Mucosa of gallbladder (tissue), 1 donor: Measurements from ENCODE around the gene AKNA. TPM values are rescaled to one million over a fixed set of nuclear protein-coding genes. Genes with fewer than 3 reads are reported as not detected.
A peak's percentile ranks its signal among the peaks of the same experiment; 100 is the strongest.

Experiments used
- DNase-seq: peaks from one replicate; pipeline ENCODE4 v3.0.0-alpha.2; 2020; ENCODE audit warnings: low spot score
- total RNA-seq: library from RNA; stranded (reverse); gene quantifications from one replicate; pipeline ENCODE4 v1.2.1, GENCODE V29; 2021
- donor health status: DM: no; HTN: no; CAD: no.

The AKNA gene, protein sequence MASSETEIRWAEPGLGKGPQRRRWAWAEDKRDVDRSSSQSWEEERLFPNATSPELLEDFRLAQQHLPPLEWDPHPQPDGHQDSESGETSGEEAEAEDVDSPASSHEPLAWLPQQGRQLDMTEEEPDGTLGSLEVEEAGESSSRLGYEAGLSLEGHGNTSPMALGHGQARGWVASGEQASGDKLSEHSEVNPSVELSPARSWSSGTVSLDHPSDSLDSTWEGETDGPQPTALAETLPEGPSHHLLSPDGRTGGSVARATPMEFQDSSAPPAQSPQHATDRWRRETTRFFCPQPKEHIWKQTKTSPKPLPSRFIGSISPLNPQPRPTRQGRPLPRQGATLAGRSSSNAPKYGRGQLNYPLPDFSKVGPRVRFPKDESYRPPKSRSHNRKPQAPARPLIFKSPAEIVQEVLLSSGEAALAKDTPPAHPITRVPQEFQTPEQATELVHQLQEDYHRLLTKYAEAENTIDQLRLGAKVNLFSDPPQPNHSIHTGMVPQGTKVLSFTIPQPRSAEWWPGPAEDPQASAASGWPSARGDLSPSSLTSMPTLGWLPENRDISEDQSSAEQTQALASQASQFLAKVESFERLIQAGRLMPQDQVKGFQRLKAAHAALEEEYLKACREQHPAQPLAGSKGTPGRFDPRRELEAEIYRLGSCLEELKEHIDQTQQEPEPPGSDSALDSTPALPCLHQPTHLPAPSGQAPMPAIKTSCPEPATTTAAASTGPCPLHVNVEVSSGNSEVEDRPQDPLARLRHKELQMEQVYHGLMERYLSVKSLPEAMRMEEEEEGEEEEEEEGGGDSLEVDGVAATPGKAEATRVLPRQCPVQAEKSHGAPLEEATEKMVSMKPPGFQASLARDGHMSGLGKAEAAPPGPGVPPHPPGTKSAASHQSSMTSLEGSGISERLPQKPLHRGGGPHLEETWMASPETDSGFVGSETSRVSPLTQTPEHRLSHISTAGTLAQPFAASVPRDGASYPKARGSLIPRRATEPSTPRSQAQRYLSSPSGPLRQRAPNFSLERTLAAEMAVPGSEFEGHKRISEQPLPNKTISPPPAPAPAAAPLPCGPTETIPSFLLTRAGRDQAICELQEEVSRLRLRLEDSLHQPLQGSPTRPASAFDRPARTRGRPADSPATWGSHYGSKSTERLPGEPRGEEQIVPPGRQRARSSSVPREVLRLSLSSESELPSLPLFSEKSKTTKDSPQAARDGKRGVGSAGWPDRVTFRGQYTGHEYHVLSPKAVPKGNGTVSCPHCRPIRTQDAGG (N-terminal part only)
- 41.0 TPM for total RNA-seq

DNA sequence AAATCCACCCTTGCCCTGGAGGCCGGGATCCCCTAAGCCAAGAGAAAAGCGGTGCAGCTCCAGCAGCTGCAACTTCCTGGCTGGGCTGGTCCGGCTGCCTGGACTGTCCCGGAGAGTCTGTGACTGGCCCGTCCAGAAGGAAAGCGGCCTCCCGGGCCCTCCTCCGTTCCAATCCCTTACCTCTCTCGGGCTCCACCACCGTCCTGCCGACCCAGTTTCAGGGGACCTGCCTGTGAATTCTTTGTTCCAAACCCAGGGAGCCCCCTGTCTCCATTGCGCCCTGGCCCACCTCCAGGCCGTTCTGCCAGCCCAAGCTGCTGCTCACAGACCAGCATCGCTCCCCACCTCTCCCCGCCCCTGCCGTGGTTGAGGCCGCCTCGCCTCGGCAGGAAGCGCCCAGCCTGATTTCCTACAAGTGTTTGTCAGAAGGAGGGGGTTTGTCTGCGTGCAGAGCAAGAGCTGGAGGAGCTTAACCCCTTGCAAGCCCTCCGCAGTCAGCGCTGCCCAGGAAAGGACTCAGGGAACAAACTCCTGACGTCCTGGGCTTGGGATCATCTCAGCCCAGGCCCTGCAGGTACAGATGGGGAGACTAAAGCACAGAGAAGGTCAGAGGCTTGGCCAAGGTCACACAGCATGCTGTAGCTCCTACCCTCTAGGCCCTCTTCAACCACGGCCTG lies at the start of gene AKNA:
TSS of gene AKNA (minus strand) at position 303 of the 677 bp plus-strand sequence. CDS start 6,649 bp downstream, outside the sequence.
- peak; percentile 78 for DNase-seq

DNA sequence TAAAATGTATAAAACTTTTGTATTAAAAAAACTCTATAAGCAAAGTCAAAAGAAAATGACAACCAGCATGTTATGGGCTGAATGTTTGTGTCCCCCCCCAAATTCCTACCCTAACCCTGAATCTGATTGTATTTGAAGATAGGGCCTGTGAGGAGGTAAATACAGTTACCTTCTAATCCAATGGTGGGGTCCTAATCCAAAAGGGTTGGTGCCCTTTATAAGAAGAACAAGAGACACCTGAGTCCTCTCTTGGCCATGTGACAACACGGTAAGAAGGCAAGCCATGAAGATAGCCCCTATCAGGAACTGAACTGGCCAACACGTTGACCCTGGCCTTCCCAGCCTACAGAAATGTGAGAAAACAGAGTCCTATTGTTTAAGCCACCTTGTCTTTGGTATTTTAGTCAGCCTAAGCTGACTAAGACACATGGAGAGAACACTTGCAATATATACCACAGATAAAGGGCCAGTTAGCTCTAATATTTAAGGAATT lies 49.7 kb upstream of the AKNA start:
- DNase-seq, result no peak

DNA sequence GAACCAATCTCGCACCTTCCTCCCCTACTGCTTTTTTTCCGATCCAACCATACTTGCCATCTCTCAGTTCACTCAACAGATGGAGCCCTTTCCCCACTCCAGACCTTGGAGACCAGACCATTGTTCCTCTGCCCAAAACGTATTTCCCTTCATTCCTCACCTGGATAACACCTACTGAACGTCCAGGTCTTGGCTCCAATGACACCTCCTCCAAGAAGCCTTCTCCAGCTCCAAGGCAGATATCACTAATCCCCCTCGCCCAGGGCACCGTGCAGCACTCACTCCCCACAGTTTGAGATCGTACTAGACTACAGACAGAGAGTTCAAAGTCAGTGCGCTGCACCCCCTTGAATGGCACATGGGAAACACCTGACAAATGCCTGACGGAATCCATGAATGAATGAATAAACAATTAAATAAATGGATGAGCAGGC lies 47.1 kb upstream of the AKNA start:
- no peak for DNase-seq

DNA sequence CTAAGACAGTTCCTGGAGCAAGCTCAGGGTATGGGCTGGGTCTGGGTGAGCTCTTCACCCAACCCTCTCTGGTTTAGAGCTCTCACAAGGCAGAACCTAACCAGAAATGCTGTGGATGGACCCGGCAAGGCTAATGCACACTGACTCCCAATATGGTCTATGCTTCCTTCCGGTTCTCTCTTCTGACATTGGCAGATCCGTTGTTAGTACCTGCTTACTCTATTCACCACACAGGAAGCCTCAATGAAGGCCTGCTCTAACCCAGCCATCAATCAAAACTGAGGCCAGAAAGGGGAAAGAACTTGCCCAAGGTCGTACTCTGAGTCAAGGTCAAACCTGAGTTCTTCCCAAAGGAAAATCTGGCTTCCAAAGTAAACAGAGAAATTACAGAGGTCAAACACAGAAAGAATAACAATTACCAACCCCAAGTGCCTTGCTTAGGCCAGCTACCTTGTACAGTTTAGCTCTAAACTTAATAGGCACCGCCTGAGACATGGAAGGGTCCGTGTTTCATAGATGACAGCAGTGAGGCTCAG lies 46.0 kb upstream of the AKNA start:
- no peak for DNase-seq

DNA sequence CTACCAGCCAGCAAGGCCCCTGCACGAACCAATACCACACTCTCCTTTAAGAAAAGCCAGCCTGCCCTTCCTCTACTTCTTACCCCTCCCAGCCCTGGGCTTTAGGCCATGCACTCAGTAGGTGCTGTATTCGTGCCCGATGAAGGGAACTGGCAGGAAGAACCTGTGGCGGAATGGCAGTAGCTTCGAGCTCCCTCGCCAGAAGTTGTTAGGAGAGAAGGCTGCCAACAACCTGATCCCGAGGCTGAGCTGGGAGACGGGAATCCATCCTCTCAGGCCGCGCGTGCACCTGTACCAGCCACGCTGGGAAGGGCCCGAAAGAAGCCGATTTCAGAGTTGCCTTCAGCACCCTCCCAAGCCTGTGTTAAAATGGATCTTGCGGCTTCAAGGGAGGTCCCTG lies 45.3 kb upstream of the AKNA start:
- DNase-seq, result no peak

DNA sequence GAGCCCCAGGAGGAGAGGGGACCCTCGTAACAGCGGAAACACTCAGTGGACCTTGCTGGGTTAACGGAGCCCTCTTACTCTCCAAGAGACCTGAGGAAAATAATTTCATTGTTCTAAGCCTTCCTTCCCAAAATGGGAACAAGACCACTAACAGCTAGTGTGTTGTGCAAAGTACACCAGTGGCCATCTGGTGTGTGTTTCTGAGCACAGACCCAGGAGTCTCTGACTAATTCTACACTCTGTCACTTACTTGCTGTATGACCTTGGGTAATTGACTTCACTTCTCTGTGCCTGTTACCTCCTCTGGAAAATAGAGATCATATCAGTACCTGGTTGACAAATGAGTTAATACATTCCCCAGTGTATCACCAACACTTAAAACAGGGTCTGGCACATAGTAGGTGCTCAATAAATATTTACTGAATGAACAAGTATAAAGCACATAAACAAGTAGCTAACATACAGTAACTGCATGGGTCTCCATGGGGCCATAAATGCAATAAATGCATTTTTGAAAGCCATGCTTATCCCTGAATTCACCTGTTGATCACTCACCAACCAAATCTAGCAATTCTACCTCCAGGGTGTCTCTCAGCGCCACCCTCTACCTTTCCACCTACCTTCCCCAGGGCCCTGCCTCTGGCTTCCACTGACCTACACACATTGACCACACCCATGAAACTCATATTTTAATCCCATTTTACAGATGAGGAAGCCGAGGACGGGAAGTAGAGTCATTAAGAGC lies 44.7 kb upstream of the AKNA start:
- no peak for DNase-seq

DNA sequence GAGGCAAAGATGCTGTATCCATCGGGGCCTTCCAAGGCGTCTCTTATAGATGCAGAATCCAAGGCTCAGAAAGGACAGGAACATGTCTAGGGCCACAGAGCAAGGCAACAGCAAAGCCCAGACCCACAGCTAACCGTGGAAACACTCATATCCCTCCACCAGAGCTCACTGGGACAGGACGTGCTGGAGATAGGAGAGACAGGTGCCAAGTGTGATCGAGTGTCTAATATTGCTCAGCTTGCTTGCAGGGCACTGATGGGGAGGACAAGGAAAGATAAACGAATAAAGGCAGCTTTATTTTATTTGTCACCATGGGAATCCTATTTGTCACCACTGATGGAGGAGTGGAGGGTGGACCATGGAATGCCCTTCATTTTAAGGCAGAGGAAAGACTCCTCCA lies 44.0 kb upstream of the AKNA start:
- no peak for DNase-seq

DNA sequence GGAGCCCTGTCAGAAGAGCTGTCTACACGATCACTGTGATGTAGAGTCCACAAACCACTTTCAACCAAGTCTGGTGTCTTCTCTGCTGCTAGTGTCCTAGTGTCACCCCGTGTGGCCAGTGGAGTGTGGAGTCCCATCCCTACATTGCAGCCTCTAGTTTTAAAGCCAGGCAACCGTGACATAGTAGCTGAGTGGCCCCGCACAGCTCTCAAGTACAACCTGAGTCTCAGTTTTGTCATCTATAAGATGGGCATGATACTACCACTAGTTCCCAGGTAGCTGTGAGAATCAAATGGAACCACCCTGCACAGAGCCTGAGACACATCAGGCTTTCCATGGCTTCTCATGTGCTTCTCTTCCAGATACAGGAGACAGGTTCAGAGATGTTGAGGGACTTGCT lies 43.2 kb upstream of the AKNA start:
- DNase-seq, result no peak

DNA sequence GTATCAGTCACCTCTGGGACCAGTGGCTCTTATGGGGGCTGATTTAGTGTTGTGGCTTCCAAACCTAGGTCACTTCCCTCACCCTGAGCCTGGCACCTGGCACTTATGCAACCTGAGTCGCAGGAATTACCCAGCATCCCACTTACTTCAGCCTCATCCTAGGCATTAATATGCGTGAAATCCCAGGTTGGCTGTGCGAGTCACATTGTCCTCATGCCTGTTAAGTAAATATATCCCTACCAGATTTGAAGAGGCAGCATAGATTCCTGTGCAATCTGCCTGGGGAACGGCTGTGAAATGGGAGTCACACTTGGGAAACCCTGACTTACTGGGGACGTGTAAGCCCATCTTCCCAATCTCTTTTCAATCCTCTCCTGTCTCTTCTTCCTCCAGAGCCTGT lies 42.7 kb upstream of the AKNA start:
- DNase-seq, result no peak

DNA sequence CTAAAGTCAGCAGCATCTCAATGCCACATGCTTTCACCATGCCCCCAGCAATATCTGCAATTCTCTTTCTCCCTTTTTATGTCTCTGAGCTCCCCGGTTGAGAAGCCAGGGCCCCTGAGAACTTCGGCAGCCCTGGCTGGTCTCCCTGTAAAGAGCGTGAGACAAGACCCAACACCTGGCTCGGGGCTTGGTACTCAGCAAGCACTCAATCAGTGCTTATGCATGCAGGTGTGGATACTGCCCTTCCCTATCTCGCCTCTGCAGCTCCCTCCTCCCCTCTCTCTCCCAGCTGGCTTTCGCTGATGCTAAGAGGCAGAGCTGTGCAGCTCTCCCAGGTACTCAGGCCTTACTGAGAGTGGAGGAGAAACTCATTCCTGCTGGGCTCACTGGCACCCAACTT lies 41.7 kb upstream of the AKNA start:
- DNase-seq, result no peak

DNA sequence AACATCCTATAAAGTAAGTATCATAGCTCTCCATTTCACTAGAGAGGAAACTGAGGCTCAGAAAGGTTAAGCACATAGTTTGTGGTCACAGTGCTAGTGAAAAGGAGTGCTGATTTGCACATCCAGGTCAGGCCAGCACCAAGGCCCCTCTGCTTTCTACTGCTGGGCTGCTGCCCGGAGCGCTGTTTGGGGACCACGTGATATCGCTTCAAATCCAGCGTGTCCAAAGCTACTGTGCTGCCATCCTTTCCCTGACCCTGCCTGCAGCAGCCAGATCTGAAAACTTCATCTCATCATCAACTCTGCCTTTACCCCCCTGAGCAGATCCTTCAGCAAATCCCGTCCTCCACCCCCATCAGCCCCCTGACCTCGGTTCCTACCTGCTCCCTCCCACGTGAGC lies 40.7 kb upstream of the AKNA start:
- DNase-seq, result no peak

DNA sequence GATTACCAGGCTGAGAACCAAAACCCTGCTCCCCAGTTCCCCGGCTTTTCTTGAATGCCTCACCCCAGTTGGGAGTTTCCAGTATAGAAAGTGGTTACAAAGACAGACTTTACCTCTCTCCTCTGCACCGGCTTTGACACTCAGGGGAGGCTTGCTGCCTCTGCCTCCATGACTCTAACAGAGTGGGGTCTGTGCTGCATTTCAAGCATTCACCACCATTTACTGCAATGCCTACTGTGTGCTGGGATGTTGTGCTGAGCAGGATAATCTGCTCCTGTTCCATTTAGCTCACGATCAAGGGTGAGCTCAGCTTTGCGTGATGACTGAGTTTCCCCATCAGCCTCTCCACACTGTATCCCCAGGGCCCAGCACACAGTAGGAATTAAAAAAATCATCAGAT lies 39.9 kb upstream of the AKNA start:
- DNase-seq, result no peak

DNA sequence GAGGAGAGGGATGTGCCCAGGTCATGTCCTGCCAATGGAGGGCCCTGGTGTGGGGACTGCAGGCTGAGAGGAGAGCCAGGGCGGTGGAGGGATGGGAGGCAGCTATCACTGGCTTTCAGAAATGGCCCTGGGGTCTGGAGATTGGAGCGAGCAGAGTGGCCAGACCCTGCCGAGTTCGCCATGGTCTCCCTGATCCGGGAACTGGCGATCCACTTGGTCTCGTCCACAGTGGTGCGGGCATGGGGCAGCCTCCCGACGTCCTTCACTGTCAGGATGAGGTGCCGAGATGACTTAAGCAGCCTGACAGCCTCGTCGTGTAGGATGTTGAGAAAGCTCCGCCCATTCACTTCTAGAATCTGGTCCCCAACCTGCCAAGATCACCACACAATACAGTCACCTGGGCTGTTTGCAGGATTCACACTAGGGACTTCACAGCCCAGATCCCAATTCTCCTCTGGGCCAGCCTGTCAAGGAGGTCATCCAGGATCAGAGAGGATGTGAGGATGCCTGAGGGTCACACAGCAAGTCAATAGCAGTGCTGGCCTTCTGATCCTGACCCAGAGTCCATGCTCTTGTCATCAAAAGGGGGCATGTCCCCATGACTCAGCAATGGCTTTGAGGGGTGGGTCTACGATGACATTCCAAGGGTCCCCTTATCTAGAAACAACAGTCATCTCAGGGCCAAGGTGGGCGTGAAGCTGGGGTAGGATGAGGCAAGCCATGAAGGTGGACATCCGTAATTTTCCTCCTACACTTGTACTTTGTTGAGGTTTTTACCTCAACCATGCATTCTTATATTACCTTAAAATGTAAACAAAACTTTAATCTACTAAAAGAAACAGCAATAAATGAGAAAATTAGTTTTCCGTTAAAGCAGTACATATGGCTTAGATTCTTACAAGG lies 38.5 kb upstream of the AKNA start:
- no peak for DNase-seq

DNA sequence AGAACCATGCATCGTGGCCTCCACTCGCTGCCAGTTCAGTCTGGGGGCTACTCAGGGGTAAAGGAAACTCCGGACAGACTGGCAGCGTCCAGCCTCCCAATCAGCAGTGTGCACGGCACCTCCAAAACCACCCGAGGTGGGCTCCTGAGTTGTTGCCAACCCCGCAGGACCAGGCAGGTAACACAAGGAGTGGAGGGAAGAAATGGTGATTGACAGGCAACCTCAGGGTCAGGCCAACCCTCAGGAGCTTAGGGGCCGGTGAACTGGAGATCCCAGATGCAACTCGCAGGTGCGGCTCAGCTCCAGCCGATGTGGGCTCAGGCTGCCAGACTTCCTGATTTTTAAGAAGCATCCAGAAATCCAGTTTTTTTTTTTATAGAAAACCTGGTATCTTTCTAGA lies 37.3 kb upstream of the AKNA start:
- no peak for DNase-seq

DNA sequence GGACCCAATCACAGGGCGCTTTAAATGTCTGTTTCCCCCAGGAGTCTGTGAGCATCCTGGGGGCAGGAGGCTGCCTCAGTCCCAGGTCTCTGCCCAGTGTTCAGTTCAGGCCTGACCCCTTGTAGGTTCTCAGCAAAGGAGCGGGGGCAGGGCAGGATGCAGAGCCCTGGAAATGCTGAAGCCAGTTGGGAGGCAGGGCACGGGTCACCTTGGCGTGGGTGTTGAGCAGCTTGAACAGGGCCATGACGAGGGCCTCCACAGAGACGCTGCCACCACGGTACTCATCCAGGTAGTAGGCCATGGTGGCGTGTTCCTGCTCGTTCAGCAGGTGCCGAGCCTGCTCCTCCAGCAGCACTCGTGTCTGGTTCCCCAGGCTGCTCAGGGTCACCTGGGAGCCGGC lies 36.3 kb upstream of the AKNA start:
- no peak for DNase-seq

DNA sequence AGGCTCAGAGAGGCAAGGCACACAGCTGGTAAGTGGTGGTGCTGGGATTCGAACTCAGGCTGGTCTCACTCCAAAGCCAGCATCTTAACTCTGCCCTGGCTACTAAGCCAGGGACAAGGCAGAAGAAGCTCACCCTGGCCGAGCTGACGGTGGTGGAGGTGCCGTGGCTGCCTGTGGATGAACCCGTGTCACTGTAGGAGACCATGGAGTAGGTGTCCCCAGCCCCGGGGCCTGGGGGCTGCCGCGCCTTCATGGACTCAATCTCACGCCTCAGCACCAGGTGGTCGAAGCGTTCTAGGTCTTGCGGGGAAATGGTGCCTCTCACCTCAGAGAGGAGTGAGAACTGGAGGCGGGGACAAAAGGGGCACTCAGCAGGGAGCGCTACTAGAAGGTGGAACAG lies 35.4 kb upstream of the AKNA start:
- no peak for DNase-seq

DNA sequence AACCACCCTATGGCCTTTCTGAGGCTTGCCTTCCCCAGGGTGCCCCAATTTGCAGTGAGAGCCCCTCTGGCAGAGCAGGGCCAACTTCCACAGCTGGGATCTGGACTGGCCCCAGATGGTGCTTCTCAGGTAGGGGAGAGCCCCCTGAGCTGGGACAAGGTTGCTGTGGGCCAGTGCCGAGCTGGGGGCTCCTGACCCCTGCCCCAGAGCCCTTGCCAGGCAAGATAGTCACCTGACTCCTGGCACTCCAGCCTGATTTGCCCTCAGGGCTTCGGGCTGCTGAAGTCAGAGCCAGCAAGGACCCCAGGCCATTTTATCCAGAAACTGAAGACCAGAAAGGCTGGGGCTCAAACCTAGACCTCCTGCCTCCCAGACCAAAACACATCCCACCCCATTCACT lies 33.4 kb upstream of the AKNA start:
- no peak for DNase-seq

DNA sequence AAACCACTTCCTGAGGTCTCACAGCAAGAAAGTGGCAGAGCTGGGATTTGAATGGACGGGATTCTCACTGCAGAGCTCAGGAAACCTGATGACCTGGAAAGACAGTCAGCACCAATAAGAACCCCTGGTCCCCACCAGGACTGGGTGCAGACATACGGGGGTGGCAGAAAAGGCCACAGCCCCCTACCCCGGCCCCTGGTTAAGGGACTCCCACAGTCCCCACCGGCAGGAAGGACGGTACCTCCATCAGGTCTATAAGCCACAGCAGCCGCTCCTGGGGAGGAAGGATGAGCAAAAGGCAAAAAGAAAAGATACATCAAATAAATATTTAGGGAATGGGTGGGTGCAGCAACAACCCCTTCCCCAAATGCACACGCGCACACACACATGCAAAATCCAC lies 32.0 kb upstream of the AKNA start:
- no peak for DNase-seq

DNA sequence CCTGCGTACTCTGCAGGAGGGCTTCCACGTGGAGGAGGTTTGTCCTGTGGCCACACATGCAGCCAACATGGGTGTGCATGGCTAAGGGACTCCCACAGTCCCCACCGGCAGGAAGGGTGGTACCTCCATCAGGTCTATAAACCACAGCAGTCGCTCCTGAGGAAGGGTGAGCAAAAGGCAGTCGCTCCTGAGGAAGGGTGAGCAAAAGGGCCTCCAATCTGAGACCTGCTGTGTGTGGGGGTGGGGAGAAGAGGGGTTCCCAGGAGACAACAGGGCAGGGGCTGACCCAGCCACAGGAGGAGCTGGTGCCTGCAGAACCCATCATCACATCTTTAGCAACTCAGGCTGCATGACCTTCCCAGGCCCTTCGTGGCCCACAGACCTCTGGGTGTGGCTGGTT lies 30.3 kb upstream of the AKNA start:
- no peak for DNase-seq
